HG02885 (cell line): ENCODE results near the gene KLHL10.
"Not testable (repeated sequence)": the region's sequence is repeated elsewhere in the genome, so short reads cannot be mapped to it uniquely, and the experiment has no call there.

Experiments used
- ATAC-seq: cut with Tn5 transposase; IDR thresholded peaks from one replicate; pipeline ENCODE4 v1.9.1; 2021; ENCODE audit warnings: mild to moderate bottlenecking; ENCODE audit not compliant: unreplicated experiment, poor library complexity

KLHL10 gene

GRCh38 chr17:41812381-41813151 is 25.1 kb upstream of the KLHL10 start, which contains the start of gene FKBP10:
Gene FKBP10 (plus strand): TSS chr17:41813004. CDS start chr17:41813035, 31 bp downstream.
- ATAC-seq = no peak

GRCh38 chr17:41813152-41813680 is 24.4 kb upstream of the KLHL10 start:
- ATAC-seq = no peak

GRCh38 chr17:41813699-41814124 is 23.9 kb upstream of the KLHL10 start:
- no peak for ATAC-seq

- no peak for ATAC-seq
These were observed 23.4 kb upstream of the KLHL10 start for GRCh38 chr17:41814195-41814594.

- ATAC-seq = no peak
These were observed 20.8 kb upstream of the KLHL10 start for GRCh38 chr17:41816637-41817320.

GRCh38 chr17:41818024-41818423 is 19.6 kb upstream of the KLHL10 start:
- ATAC-seq = no peak

- no peak for ATAC-seq
These were observed 15.8 kb upstream of the KLHL10 start for GRCh38 chr17:41821776-41822175.

- no peak for ATAC-seq
These were observed 15.1 kb upstream of the KLHL10 start for GRCh38 chr17:41822216-41823140.

- no peak for ATAC-seq
These were observed 14.5 kb upstream of the KLHL10 start for GRCh38 chr17:41823141-41823524.

GRCh38 chr17:41823580-41823979 is 14.0 kb upstream of the KLHL10 start:
- no peak for ATAC-seq

GRCh38 chr17:41824086-41824485 is 13.5 kb upstream of the KLHL10 start:
- no peak for ATAC-seq

- no peak for ATAC-seq
These were observed 12.3 kb upstream of the KLHL10 start for GRCh38 chr17:41825175-41825845.

GRCh38 chr17:41829961-41830360 is 7.7 kb upstream of the KLHL10 start:
- not testable (repeated sequence) for ATAC-seq

GRCh38 chr17:41835214-41835799 is 2.3 kb upstream of the KLHL10 start:
- peak; percentile 23 for ATAC-seq

- peak; percentile 48 for ATAC-seq
These were observed 1.6 kb upstream of the KLHL10 start, which contains the start of gene NT5C3B for GRCh38 chr17:41835800-41836549. Gene NT5C3B (minus strand): TSS chr17:41836232. CDS start chr17:41836193, 39 bp downstream.

GRCh38 chr17:41836550-41837196 is 952 bp upstream of the KLHL10 start:
- no peak for ATAC-seq

GRCh38 chr17:41839448-41839847 is 1.8 kb downstream of the KLHL10 start:
- ATAC-seq = not testable (repeated sequence)

GRCh38 chr17:41840781-41841180 is 3.2 kb downstream of the KLHL10 start:
- ATAC-seq = not testable (repeated sequence)
